Activated CD4-positive, alpha-beta memory T cell treated with anti-CD3 and anti-CD28 coated beads for 36 hours (primary cell): ENCODE data around the gene RNF166. TPM values are rescaled to one million over a fixed set of nuclear protein-coding genes. Genes with fewer than 3 reads are reported as not detected.

Source experiments
- CTCF ChIA-PET: fragments of 350-600 bp; sonication (Branson Sonifier 250); formaldehyde crosslinking; loops from one replicate; lab custom pipeline; 2021; ENCODE audit warnings: antibody characterized with exemption, inconsistent platforms; lab: Charles Lee
- POLR2A ChIA-PET: fragments of 350-600 bp; sonication (Branson Sonifier 250); formaldehyde crosslinking; loops from one replicate; lab custom pipeline; 2021; ENCODE audit warnings: antibody characterized with exemption; lab: Charles Lee
- DNase-seq: peaks from one replicate; pipeline ENCODE4 v3.0.0-alpha.2; 2020
- H3K27ac Mint-ChIP-seq: one replicate; pipeline ENCODE4 v1.8.0; 2021; ENCODE audit warnings: mixed read lengths
- H3K27me3 Mint-ChIP-seq: one replicate; pipeline ENCODE4 v1.8.0; 2021; ENCODE audit warnings: mixed read lengths
- H3K36me3 Mint-ChIP-seq: one replicate; pipeline ENCODE4 v1.8.0; 2021; ENCODE audit warnings: mixed read lengths
- H3K4me1 Mint-ChIP-seq: one replicate; pipeline ENCODE4 v1.8.0; 2021; ENCODE audit warnings: low read depth, mixed read lengths
- H3K4me3 Mint-ChIP-seq: one replicate; pipeline ENCODE4 v1.8.0; 2021; ENCODE audit warnings: mild to moderate bottlenecking, mixed read lengths
- H3K9me3 Mint-ChIP-seq: one replicate; pipeline ENCODE4 v1.8.0; 2021; ENCODE audit warnings: mixed read lengths
- intact Hi-C: fragments of 100-400 bp; cut with micrococcal nuclease; formaldehyde crosslinking; loops from one replicate; pipeline ENCODE4 v1.15.1; 2023
- total RNA-seq, 2 experiments: library from RNA; stranded (reverse); gene quantifications; one replicate each; pipeline ENCODE4 v1.2.3, GENCODE V29; 2021

RNF166 gene
- total RNA-seq, 2 experiments from 2014 or later: 46.4 to 55.6 TPM

DNA sequence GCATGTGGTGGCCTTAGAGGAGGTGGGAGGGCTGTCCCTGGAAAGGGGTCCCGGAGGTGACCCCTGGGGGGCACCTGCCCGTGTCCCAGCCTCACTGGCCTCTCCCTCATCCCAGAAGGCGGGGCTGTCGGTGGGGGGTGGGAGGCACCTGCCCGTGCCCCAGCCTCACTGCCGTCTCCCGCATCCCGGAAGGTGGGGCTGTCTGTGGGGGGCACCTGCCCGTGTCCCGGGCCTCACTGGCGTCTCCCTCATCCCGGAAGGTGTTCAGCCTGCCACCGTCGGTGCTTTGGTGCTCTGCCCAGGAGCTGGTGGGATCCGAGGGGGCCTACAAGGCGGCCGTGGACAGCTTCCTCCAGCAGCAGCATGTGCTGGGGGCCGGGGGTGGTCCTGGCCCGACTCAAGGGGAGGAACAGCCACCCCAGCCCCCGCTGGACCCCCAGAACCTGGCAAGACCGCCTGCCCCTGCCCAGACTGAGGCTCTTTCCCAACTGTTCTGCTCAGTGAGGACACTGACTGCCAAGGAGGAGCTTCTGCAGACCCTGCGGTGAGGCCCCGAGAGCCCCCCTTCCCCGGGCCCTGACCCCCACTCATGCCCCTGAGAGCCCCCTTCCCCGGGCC lies 6.3 kb upstream of the RNF166 start:
- H3K4me3 Mint-ChIP-seq: no peak overlapping the region

DNA sequence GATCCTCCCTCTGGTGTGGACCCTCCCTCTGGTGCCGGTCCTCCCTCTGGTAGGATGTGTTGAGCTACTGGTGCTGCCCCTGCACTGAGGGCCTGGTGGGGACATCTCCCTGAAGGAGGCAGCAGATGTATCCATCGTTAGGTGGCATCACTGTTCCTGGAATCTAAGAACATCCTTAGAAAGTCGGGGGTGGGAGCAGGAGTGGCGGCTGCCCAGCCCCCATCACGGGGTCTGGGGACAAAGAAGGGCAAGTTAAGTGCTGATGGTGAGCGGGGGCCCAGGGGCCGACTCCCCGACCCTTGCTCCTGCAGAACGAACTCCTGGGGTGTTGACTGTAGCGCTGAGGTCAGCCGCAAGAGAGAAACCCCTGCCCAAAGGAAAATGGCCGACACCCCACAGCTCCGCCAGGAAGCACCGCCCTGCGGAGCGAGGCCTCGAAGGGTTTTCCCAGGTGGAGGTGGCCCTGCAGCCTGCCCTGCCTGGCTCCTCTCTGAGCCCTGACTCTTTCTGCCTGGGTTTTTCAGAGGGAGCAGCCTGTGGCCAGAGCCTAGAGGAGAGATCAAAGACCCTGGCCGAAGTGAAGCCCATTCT lies 5.6 kb upstream of the RNF166 start:
- intact Hi-C loops: no loop called here
- no peaks in the 10 kb centered on the region for H3K9me3 Mint-ChIP-seq
- ChIA-PET CTCF (interaction anchor here (1.4 kb wide), 1 partner anchor 25 kb away, joined by 10 read pairs; no protein-coding TSS in a partner anchor), POLR2A (no interaction called here)
- no peak for DNase-seq
- no peak overlapping the region for H3K27ac Mint-ChIP-seq
- H3K4me3 Mint-ChIP-seq: no peak overlapping the region
- peaks cover 12% of the 10 kb centered on the region for H3K4me1 Mint-ChIP-seq
- no peaks in the 10 kb centered on the region for H3K27me3 Mint-ChIP-seq
- H3K36me3 Mint-ChIP-seq: peaks cover 2% of the 10 kb centered on the region

More for the DNA sequence above, 6.3 kb upstream of the RNF166 start:
- no peak for DNase-seq
- no peaks in the 10 kb centered on the region for H3K27me3 Mint-ChIP-seq
- no peaks in the 10 kb centered on the region for H3K9me3 Mint-ChIP-seq
- H3K36me3 Mint-ChIP-seq: peaks cover 8% of the 10 kb centered on the region
- intact Hi-C loops: no loop called here
- no peak overlapping the region for H3K27ac Mint-ChIP-seq
- CTCF ChIA-PET: no interaction called here
- peaks cover 5% of the 10 kb centered on the region for H3K4me1 Mint-ChIP-seq
- POLR2A ChIA-PET: no interaction called here

DNA sequence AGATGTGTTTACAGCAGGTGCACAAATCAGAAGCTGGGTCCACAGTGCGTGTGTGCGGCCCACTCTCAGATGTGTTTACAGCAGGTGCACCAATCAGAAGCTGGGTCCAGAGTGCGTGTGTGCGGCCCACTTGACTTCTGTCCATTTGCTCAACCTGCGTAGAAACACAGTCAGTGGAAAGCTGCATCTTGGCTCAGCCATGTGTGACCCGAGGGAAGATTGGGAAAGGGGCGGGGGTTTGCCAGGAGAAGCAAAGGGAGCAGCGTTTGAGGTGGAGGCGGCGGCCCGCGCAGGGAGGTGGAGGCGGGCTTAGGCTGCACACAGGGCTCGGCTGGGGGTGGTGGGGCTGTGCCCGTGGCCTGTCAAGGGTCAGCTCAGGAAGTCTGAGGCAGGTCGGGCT lies 4.3 kb upstream of the RNF166 start:
- Mint-ChIP-seq H3K27ac (no peak overlapping the region), H3K27me3 (no peaks in the 10 kb centered on the region), H3K36me3 (peaks cover 2% of the 10 kb centered on the region), H3K9me3 (no peaks in the 10 kb centered on the region), H3K4me3 (no peak overlapping the region), H3K4me1 (peaks cover 12% of the 10 kb centered on the region)
- ChIA-PET POLR2A (interaction anchor here (0.6 kb wide), 1 partner anchor 92 kb away, joined by 4 read pairs; no protein-coding TSS in a partner anchor), CTCF (interaction anchor here (1.4 kb wide), 1 partner anchor 27 kb away, joined by 10 read pairs; no protein-coding TSS in a partner anchor)
- DNase-seq: no peak
- intact Hi-C loops: no loop called here

- intact Hi-C loops: loop anchor here (1.0 to 5.0 kb wide), 4 partner anchors 75 to 150 kb away; partner anchors contain the start of genes CDT1, TRAPPC2L and ZC3H18
- no peaks in the 10 kb centered on the region for H3K9me3 Mint-ChIP-seq
- POLR2A ChIA-PET: interaction anchor here (1.1 to 4.1 kb wide), 4 partner anchors 10 to 150 kb away, joined by 3 to 16 read pairs (median 4); partner anchors contain the start of genes GALNS and TRAPPC2L
- H3K27me3 Mint-ChIP-seq: no peaks in the 10 kb centered on the region
- H3K4me1 Mint-ChIP-seq: peaks cover 39% of the 10 kb centered on the region
- CTCF ChIA-PET: interaction anchor here (0.7 to 3.9 kb wide), 3 partner anchors 30 to 150 kb away, joined by 3 to 24 read pairs (median 4); no protein-coding TSS in a partner anchor
- DNase-seq: no peak
- peaks cover 8% of the 10 kb centered on the region for H3K36me3 Mint-ChIP-seq
- peak overlapping the region; percentile 82 for H3K4me3 Mint-ChIP-seq
- H3K27ac Mint-ChIP-seq: peak overlapping the region; percentile 42
These were observed 988 bp upstream of the RNF166 start for GRCh38 chr16:88706965-88707826.

DNA sequence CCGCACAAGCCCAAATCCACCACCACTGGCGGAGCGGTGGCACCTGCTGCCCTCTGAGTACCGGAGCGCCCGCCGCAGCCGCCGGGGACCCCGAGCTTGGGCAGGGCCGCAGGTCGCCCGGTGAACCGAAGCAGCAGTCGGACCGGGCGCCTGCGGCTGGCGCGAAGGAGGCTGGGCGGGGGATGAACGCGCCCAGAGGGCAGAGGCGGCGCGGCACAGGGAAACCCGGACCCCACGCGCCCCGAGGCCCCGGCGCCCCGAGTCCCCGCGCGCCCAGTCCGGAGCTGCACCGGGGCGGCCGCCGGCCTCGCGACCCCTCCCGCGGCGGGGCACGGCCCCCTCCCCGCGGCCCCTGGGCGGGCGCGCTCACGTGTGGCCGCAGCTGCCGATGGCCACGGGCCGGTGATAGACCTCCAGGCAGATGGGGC lies 393 bp downstream of the RNF166 start:
- POLR2A ChIA-PET: interaction anchor here (1.1 to 4.1 kb wide), 5 partner anchors 12 to 136 kb away, joined by 3 to 16 read pairs (median 5); partner anchors contain the start of gene ZC3H18
- Mint-ChIP-seq H3K4me1 (peaks cover 50% of the 10 kb centered on the region), H3K9me3 (no peaks in the 10 kb centered on the region), H3K36me3 (peaks cover 10% of the 10 kb centered on the region), H3K27me3 (no peaks in the 10 kb centered on the region), H3K4me3 (peak overlapping the region; percentile 81), H3K27ac (peak overlapping the region; percentile 91)
- CTCF ChIA-PET: interaction anchor here (1.0 to 5.4 kb wide), 5 partner anchors 16 to 105 kb away, joined by 3 to 36 read pairs (median 3); partner anchors contain the start of gene SNAI3
- intact Hi-C loops: loop anchor here (1.0 to 5.0 kb wide), 4 partner anchors 76 to 151 kb away; partner anchors contain the start of genes CDT1, TRAPPC2L and ZC3H18
- peak; percentile 30 for DNase-seq

DNA sequence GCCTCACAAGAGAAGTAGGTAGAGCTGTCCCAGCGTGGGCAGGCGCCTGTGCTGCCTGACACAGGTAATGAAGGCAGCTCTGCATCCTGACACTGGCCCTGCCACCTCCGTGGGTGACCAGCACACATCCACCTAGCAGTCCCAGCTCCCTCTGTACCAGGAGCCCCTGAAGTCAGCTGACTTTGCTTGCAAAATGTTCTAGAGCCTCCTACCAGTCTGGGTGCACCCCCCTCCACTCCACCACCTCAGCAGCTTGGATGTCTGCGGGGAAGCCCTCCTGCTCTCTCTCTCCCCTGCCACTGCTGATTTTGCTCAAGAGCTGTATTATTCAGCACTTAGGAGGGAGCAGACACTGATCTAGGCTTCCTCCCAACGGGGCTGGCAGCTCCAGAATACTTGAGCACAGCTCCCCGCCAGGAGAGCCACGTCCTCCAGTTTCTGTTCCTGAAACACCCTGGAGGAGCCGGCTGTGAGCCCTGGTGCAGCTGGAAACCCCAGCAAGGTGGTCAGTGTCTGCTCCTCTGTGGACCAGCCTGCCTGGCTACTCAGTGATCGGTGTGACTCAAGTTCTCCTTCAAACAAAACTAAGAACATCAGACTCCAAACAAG lies 1.0 kb downstream of the RNF166 start:
- ChIA-PET POLR2A (interaction anchor here (0.6 to 4.1 kb wide), 6 partner anchors 11 to 135 kb away, joined by 3 to 16 read pairs (median 5); partner anchors contain the start of gene ZC3H18), CTCF (interaction anchor here (0.5 to 5.4 kb wide), 8 partner anchors 17 to 504 kb away, joined by 3 to 36 read pairs (median 3); partner anchors contain the start of genes PIEZO1 and SNAI3)
- H3K27ac Mint-ChIP-seq: peak overlapping the region; percentile 91
- peaks cover 12% of the 10 kb centered on the region for H3K36me3 Mint-ChIP-seq
- intact Hi-C loops: loop anchor here (5.0 kb wide), 1 partner anchor 97 kb away; the partner anchor contains the start of gene CDT1
- DNase-seq: peak; percentile 58
- H3K27me3 Mint-ChIP-seq: no peaks in the 10 kb centered on the region
- H3K4me1 Mint-ChIP-seq: peaks cover 56% of the 10 kb centered on the region
- H3K9me3 Mint-ChIP-seq: no peaks in the 10 kb centered on the region
- peak overlapping the region; percentile 81 for H3K4me3 Mint-ChIP-seq

- intact Hi-C loops: loop anchor here (5.0 kb wide), 2 partner anchors 44 to 246 kb away; no protein-coding TSS in a partner anchor
- POLR2A ChIA-PET: interaction anchor here (0.5 to 5.3 kb wide), 10 partner anchors 12 to 1399 kb away, joined by 3 to 28 read pairs (median 4); partner anchors contain the start of gene APRT
- peaks cover 20% of the 10 kb centered on the region for H3K36me3 Mint-ChIP-seq
These were observed 2.5 kb downstream of the RNF166 start for GRCh38 chr16:88703486-88704309.

DNA sequence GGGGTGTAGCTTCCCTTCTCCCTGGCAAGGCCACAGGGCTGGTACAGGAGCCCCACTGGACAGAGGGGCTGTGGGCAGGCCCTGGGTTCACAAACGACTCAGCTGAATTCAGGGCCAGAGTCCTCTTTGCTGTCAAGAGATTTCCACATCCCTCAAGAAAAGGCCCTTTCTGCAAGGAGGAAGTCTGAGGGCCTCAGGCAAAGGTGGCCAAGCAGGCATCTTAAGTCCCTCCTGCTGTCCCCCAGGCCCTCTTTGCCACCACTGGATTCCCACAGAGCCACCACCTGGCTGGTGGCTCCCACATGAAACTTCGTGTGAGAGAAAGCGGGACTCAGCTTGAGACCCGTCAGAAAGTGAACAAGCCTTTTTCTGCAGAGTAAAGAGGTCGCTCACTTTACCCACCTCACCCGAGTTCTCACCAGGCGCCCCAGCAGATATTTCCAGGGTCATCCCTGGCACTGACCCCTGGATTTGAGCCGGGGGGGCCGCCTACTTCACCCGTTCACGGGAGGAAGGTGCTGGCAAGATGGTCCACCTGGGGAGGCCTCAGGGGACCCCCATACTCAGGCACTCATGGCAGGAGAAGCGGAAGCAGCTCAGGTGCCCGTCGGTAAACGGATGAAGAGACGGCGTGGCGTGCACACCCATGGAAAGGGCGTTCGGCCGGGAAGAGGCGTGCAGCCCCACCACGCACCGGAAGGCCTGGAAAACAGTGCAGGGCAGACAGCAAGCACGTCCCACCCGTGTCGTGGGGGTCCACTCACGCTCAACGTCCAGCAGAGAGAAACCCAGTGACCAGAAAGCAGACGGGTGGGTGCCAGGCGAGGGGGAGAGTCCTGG lies 3.6 kb downstream of the RNF166 start:
- H3K4me3 Mint-ChIP-seq: peak overlapping the region; percentile 81
- no peaks in the 10 kb centered on the region for H3K27me3 Mint-ChIP-seq
- ChIA-PET CTCF (interaction anchor here (0.9 to 5.4 kb wide), 6 partner anchors 16 to 155 kb away, joined by 3 to 36 read pairs (median 4); partner anchors contain the start of genes SNAI3 and ZC3H18), POLR2A (interaction anchor here (0.7 to 5.3 kb wide), 11 partner anchors 11 to 996 kb away, joined by 3 to 28 read pairs (median 5); partner anchors contain the start of genes APRT and MVD)
- peaks cover 71% of the 10 kb centered on the region for H3K4me1 Mint-ChIP-seq
- no peaks in the 10 kb centered on the region for H3K9me3 Mint-ChIP-seq
- peak; percentile 43 for DNase-seq
- intact Hi-C loops: loop anchor here (5.0 kb wide), 2 partner anchors 45 to 245 kb away; no protein-coding TSS in a partner anchor
- peaks cover 28% of the 10 kb centered on the region for H3K36me3 Mint-ChIP-seq
- peak overlapping the region; percentile 91 for H3K27ac Mint-ChIP-seq

More at GRCh38 chr16:88703486-88704309, 2.5 kb downstream of the RNF166 start:
- peak overlapping the region; percentile 81 for H3K4me3 Mint-ChIP-seq
- CTCF ChIA-PET: interaction anchor here (1.2 to 5.4 kb wide), 6 partner anchors 18 to 154 kb away, joined by 3 to 36 read pairs (median 5); partner anchors contain the start of gene SNAI3
- peak overlapping the region; percentile 91 for H3K27ac Mint-ChIP-seq
- peaks cover 64% of the 10 kb centered on the region for H3K4me1 Mint-ChIP-seq
- H3K9me3 Mint-ChIP-seq: no peaks in the 10 kb centered on the region
- DNase-seq: peak; percentile 86
- H3K27me3 Mint-ChIP-seq: no peaks in the 10 kb centered on the region
